Measurements from ENCODE around the gene TBC1D10B.
A peak's percentile ranks its signal among the peaks of the same experiment; 100 is the strongest.

The TBC1D10B gene

DNA sequence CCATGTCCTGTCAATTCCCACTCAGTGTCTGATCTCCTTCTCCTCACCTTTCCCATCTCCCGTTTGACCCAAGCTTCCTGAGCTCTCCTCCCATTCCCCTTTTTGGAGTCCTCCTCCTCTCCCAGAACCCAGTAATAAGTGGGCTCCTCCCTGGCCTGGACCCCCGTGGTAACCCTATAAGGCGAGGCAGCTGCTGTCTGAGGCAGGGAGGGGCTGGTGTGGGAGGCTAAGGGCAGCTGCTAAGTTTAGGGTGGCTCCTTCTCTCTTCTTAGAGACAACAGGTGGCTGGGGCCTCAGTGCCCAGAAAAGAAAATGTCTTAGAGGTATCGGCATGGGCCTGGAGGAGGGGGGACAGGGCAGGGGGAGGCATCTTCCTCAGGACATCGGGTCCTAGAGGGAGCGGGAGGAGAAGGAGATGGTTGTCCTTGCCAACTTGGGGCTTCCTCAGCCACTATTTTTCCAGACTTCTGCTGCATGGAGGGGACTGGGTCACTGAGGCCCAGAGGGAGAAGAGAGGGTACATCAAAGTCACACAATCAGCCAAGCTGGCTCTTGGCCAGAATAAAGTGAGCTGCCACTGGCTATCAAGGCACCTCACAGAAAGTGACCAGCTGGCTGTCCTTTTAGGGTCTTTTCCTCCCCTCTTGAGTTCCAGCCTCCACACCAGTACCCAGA lies 1.9 kb upstream of the TBC1D10B start:
- peak overlapping the region; percentile 77 to 97 (median 90); a peak in 20 of 22 replicates for H3K4me2 ChIP-seq
- H3K36me3 ChIP-seq, result peaks cover 0 to 9% (median 5%) of the 10 kb centered on the region in 11 experiments; a peak in 5 of 22 replicates
- peak overlapping the region in 8 of 11 experiments; percentile 47 to 78 (median 69); a peak in 13 of 22 replicates for H3K27ac ChIP-seq

DNA sequence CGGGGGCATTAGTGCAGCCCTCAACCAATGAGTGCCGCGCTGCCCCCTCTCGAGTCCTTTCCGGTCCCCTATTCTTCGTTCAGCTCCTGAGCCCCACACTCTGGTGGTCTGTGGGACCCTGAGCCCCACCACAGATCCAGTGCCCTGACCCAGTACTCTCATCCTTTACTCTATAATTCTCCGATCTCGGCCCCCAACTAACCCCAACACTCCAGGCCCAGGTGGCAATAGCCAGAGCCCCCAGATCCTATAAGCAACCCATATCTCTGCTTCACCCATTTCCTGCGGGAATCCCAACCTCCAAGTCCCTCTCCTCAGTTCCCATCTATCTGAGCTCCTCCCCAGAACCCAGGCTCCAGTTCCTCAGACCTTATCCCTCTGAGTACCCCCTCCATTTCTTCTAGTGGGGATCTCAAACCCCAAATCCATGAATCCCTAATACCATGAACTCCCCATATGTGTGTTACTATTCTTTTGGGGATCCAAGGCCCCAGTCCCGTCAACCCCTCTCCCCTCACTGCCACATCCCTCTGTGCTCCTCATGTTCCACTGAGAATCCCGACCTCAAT lies 1.0 kb upstream of the TBC1D10B start:
- H3K9ac ChIP-seq, result peak overlapping the region; percentile 63 to 78 (median 72)
- no peak for TF ChIP-seq Cebpa-rat (IDR thresholded peaks at IDR 0.05)

More for the DNA sequence above, 1.9 kb upstream of the TBC1D10B start:
- Histone ChIP-seq H3K4me3 (no peak overlapping the region), H3K9ac (peak overlapping the region in 9 of 11 experiments; percentile 22 to 78 (median 70); a peak in 11 of 22 replicates), H4K20me1 (peaks cover 22 to 26% (median 25%) of the 10 kb centered on the region in 11 experiments), H3K27me3 (no peaks in the 10 kb centered on the region), H3K9me3 (replicated peaks in 1 of 11) (no peaks in the 10 kb centered on the region), H3K4me1 (peaks cover 26 to 70% (median 46%) of the 10 kb centered on the region in 10 experiments)
- no peak for TF ChIP-seq Cebpa-rat (IDR thresholded peaks at IDR 0.05)

DNA sequence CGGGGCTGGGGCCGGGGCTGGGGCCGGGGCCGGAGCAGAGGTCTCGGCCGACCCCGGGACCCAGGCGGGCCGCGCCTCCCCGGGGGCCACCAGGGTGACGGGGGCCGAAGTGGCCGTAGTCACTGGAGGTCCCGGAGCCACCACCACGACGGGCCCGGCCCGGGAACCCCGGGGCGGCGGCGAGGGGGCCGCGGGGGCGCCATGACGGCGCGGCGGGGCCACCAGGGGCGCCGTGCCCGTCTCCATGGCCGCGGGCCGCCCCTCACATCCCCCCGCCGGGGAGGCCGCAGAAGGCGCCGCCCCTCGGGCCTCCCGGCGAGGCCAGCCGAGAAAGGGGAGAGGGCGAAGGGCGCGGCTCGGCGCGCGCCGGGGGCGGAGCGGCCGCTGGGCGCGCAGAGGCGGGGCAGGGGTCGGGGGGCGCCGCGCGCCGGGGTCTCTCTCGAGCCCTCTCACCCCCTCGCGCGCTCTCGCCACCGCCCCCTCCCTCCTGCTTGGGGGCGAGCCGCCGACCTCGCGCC lies 297 bp downstream of the TBC1D10B start:
- Histone ChIP-seq H3K4me1 (peaks cover 33 to 71% (median 53%) of the 10 kb centered on the region in 10 experiments), H3K9ac (peak overlapping the region; percentile 81 to 97 (median 91)), H3K9me3 (replicated peaks in 1 of 11) (no peaks in the 10 kb centered on the region), H3K27ac (peak overlapping the region; percentile 77 to 89 (median 86)), H3K27me3 (no peaks in the 10 kb centered on the region), H3K36me3 (peaks cover 17 to 31% (median 24%) of the 10 kb centered on the region in 11 experiments), H3K4me3 (peak overlapping the region; percentile 82 to 99 (median 94)), H4K20me1 (peaks cover 33 to 48% (median 46%) of the 10 kb centered on the region in 11 experiments), H3K4me2 (peak overlapping the region; percentile 97 to 100 (median 99))
- no peak for TF ChIP-seq Cebpa-rat (IDR thresholded peaks at IDR 0.05)

More for the DNA sequence above, 1.0 kb upstream of the TBC1D10B start:
- Histone ChIP-seq H3K27me3 (no peaks in the 10 kb centered on the region), H4K20me1 (peaks cover 30 to 35% (median 32%) of the 10 kb centered on the region in 11 experiments), H3K27ac (peak overlapping the region; percentile 34 to 82 (median 69); a peak in 21 of 22 replicates), H3K4me2 (peak overlapping the region; percentile 77 to 97 (median 90)), H3K4me1 (peaks cover 28 to 70% (median 46%) of the 10 kb centered on the region in 10 experiments), H3K9me3 (replicated peaks in 1 of 11) (no peaks in the 10 kb centered on the region), H3K4me3 (peak overlapping the region; percentile 46 to 67 (median 56)), H3K36me3 (peaks cover 4 to 17% (median 11%) of the 10 kb centered on the region in 11 experiments; a peak in 19 of 22 replicates)

DNA sequence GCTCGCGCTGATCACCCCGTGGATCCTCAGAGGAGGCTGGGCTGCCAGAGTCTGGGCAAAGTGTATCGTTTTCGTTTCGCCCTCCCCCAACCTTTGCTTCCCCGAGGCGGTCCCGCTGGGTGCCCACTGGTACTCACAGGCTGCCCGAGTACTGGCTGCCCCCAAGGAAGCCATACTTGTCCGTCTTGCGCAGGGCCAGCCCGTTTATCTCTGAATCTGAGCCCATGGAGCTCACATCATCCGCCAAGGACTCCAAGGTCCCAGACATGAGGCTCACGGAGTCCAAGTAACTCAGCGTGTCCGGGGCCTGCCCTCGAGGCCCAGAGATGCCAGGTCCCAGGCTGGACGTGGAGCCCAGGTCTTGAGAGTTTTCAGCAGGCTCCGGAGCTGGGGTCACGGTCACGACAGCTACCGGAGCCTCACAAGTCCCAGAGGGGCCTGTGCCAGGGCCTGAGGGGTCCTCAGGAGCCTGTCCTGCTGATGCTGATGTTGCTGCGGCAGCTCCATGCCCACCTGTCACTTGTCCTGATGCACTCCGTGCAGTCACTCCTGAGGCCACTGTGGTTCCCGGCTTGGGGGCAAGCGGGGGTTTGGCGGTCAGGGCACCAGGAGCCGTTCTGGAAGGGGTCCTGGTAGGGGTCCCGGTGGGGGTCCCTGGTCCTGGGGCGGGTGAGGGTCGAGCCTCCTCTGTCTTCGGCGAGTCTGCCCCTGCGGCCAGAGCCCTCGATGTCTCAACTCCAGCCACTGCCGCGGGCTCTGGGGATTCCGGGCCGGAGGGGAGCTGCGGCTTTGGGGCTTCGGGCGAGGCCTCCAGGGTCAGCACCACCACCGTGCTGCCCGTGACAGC lies 980 bp downstream of the TBC1D10B start:
- peaks cover 33 to 68% (median 52%) of the 10 kb centered on the region in 10 experiments for H3K4me1 ChIP-seq
- H3K4me3 ChIP-seq, result peak overlapping the region; percentile 82 to 99 (median 94)
- no peaks in the 10 kb centered on the region for H3K9me3 ChIP-seq (replicated peaks in 1 of 11)
- H3K27me3 ChIP-seq, result no peaks in the 10 kb centered on the region
- peak overlapping the region; percentile 81 to 97 (median 91) for H3K9ac ChIP-seq
- peak overlapping the region; percentile 97 to 100 (median 99) for H3K4me2 ChIP-seq
- peaks cover 38 to 55% (median 52%) of the 10 kb centered on the region in 11 experiments for H4K20me1 ChIP-seq
- H3K27ac ChIP-seq, result peak overlapping the region; percentile 77 to 89 (median 86)
- TF ChIP-seq Cebpa-rat (IDR thresholded peaks at IDR 0.05), result no peak
- H3K36me3 ChIP-seq, result peaks cover 22 to 38% (median 30%) of the 10 kb centered on the region in 11 experiments

DNA sequence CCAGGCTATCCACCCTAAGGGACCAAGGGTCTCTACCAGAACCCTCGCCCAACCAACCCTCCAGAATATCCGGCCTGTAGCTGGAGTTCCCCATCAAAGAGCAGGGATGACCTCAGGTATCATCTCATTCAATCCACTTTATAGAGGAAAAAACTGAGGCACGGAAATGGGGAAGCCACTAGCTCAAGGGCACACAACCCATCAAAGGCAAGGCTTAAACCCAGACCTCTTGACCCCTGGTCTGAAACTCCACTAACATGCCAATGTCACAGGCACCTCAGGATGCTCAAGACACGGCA lies 1.6 kb downstream of the TBC1D10B start:
- H4K20me1 ChIP-seq, result peaks cover 38 to 60% (median 58%) of the 10 kb centered on the region in 11 experiments
- H3K27me3 ChIP-seq, result no peaks in the 10 kb centered on the region
- peaks cover 28 to 43% (median 36%) of the 10 kb centered on the region in 11 experiments for H3K36me3 ChIP-seq
- H3K4me2 ChIP-seq, result peak overlapping the region; percentile 97 to 100 (median 99)
- H3K4me3 ChIP-seq, result peak overlapping the region; percentile 82 to 99 (median 94)
- no peaks in the 10 kb centered on the region for H3K9me3 ChIP-seq (replicated peaks in 1 of 11)
- peaks cover 33 to 66% (median 49%) of the 10 kb centered on the region in 10 experiments for H3K4me1 ChIP-seq
- H3K27ac ChIP-seq, result peak overlapping the region; percentile 77 to 89 (median 86); a peak in 21 of 22 replicates
- TF ChIP-seq Cebpa-rat (IDR thresholded peaks at IDR 0.05), result no peak
- H3K9ac ChIP-seq, result peak overlapping the region; percentile 81 to 97 (median 91)

DNA sequence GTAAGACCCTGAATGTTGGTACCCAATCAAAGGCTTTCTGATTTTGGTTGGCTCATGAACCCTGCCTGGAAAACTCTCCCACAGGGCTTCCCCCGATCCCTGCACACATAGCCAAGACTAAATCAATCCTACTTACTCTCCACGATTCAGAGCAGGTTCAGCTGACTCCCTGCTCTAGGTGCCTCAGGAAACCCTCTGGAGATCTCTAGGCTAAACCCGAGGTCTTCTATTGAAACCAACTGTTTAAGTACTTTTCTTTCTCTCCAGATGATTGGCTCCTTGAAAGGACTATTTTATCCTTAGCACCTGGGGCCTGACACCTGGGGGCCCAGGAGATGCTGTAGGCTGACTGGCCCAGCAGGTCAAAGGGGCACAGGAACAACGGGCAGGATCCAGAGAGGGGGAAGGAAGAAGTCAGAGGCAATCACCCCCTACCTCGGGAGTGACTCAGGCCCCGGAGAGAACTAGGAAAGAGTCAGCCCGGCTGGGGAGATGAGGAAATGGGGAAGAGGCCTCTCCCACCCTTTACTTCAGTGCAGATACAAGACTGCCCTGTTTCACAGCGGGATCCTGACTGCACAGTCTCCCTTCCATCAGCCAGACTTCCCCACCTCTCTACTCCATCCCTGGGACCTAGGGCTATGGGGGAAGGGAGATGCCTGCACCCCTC lies 2.0 kb downstream of the TBC1D10B start:
- peaks cover 33 to 66% (median 49%) of the 10 kb centered on the region in 10 experiments for H3K4me1 ChIP-seq
- H3K4me2 ChIP-seq, result peak overlapping the region; percentile 97 to 100 (median 99)
- peak overlapping the region; percentile 81 to 97 (median 91) for H3K9ac ChIP-seq
- H3K27me3 ChIP-seq, result no peaks in the 10 kb centered on the region
- peak overlapping the region; percentile 77 to 89 (median 86); a peak in 21 of 22 replicates for H3K27ac ChIP-seq
- H3K9me3 ChIP-seq (replicated peaks in 1 of 11), result no peaks in the 10 kb centered on the region
- H3K36me3 ChIP-seq, result peaks cover 32 to 48% (median 41%) of the 10 kb centered on the region in 11 experiments
- H4K20me1 ChIP-seq, result peaks cover 38 to 64% (median 63%) of the 10 kb centered on the region in 11 experiments
- TF ChIP-seq Cebpa-rat (IDR thresholded peaks at IDR 0.05), result no peak
- H3K4me3 ChIP-seq, result peak overlapping the region; percentile 82 to 99 (median 94)

DNA sequence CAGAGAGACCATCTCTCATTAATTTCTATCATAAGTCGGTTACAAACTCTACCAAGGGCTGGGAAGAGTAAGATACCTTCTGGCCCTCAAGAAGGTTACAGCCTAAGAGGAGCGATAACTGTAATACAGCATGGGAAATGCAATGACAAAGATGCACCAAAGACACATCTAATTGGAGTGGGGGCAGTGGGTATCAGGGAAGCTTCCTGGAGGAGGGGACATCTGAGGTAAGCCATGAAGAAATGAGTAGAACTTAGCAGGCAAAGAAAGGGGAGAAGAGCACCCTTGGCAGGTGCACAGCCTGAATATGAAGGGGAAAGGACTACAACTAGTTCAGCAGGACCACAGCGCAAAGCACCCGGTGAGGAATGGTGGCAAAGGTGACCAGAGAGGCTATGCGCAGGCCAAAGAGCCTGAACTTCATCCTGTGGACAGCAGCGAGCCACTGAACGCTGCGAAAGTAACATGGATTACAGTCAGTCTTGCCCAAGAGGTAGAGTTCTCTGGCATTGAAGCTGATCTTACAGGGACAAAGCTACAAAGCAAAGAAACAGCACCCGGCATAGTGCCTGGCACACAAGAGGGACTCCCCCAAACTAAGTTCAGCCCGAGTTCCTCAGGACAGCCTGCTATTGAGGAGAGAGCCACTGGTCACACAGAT lies 2.8 kb downstream of the TBC1D10B start:
- Histone ChIP-seq H3K4me3 (peak overlapping the region; percentile 82 to 99 (median 94)), H3K9me3 (replicated peaks in 1 of 11) (no peaks in the 10 kb centered on the region), H3K4me1 (peaks cover 33 to 61% (median 47%) of the 10 kb centered on the region in 10 experiments), H3K4me2 (peak overlapping the region; percentile 97 to 100 (median 99)), H4K20me1 (peaks cover 38 to 72% (median 69%) of the 10 kb centered on the region in 11 experiments), H3K9ac (peak overlapping the region; percentile 81 to 97 (median 91); a peak in 21 of 22 replicates), H3K36me3 (peaks cover 40 to 56% (median 49%) of the 10 kb centered on the region in 11 experiments), H3K27me3 (no peaks in the 10 kb centered on the region), H3K27ac (peak overlapping the region; percentile 13 to 89 (median 84); a peak in 19 of 22 replicates)
- no peak for TF ChIP-seq Cebpa-rat (IDR thresholded peaks at IDR 0.05)
